ENCODE data around the gene HES5. TPM values are rescaled to one million over a fixed set of nuclear protein-coding genes. Genes with fewer than 3 reads are reported as not detected.

The HES5 gene
- total and polyA plus RNA-seq, 2 of the 13 experiments (the other 11 are each of a cell fraction or from before 2014, with no cell fraction given), result not detected

DNA sequence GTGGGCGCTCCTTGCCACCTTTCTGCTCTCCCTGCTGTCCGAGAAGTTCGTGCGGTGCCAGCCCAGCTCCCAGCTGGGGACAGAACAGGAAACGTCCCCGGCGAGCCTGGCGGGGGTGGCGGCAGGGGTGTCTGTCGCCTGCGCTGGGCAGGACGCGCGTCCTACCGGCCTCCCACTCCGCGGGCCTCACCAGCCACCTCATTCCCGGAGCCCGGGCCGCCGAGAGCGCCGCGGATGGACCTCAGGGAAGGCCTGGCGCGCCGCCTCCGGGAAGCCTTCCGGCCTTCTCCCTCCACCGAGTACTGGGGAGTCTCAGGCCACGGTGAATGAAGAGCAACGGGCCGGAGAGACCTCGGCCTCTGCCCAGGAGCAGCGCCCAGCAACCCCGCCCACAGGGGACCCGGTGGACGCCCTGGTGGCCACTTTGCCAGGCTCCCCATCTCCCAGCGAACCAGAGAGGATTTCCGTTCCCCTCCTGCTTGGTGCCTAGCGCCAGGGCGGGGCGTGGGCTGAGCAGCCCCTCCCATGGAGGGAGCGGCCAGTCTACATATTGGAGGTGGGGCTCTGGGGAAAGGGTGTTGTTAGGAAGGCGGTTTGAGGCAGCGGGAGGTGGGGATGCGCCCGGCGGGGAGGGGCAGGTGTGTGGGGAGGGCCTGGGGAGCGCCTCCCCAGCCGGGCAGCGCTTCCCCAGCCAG lies 16.6 kb upstream of the HES5 start (continued):
- TF ChIP-seq, protein P1, sequence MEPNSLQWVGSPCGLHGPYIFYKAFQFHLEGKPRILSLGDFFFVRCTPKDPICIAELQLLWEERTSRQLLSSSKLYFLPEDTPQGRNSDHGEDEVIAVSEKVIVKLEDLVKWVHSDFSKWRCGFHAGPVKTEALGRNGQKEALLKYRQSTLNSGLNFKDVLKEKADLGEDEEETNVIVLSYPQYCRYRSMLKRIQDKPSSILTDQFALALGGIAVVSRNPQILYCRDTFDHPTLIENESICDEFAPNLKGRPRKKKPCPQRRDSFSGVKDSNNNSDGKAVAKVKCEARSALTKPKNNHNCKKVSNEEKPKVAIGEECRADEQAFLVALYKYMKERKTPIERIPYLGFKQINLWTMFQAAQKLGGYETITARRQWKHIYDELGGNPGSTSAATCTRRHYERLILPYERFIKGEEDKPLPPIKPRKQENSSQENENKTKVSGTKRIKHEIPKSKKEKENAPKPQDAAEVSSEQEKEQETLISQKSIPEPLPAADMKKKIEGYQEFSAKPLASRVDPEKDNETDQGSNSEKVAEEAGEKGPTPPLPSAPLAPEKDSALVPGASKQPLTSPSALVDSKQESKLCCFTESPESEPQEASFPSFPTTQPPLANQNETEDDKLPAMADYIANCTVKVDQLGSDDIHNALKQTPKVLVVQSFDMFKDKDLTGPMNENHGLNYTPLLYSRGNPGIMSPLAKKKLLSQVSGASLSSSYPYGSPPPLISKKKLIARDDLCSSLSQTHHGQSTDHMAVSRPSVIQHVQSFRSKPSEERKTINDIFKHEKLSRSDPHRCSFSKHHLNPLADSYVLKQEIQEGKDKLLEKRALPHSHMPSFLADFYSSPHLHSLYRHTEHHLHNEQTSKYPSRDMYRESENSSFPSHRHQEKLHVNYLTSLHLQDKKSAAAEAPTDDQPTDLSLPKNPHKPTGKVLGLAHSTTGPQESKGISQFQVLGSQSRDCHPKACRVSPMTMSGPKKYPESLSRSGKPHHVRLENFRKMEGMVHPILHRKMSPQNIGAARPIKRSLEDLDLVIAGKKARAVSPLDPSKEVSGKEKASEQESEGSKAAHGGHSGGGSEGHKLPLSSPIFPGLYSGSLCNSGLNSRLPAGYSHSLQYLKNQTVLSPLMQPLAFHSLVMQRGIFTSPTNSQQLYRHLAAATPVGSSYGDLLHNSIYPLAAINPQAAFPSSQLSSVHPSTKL (CRISPR knock-in tag; IDR thresholded peaks at IDR 0.05), result no peak; the same call in 1 of the 2 replicates
- TF ChIP-seq PTBP1 (IDR thresholded peaks at IDR 0.05; ENCODE audit: low read depth, low read length, poor library complexity, severe bottlenecking) (no peak), ZNF207 (IDR thresholded peaks at IDR 0.05; ENCODE audit: borderline replicate concordance) (no peak), ZFP36L1 (CRISPR knock-in tag; IDR thresholded peaks at IDR 0.05) (no peak), ZNF543 (CRISPR knock-in tag; IDR thresholded peaks at IDR 0.05) (no peak), ZNF703 (CRISPR knock-in tag; IDR thresholded peaks at IDR 0.05; ENCODE audit: borderline replicate concordance) (peak; percentile 65; the same call in 1 of the 2 replicates), GATAD1 (CRISPR knock-in tag; IDR thresholded peaks at IDR 0.05) (no peak), SIN3B (IDR thresholded peaks at IDR 0.05; ENCODE audit: low read length) (no peak), NRL (CRISPR knock-in tag; IDR thresholded peaks at IDR 0.05; ENCODE audit: borderline replicate concordance) (no peak), ZBTB21 (CRISPR knock-in tag; IDR thresholded peaks at IDR 0.05) (no peak), ZNF674 (CRISPR knock-in tag; IDR thresholded peaks at IDR 0.05; ENCODE audit: low read depth) (no peak), ATF7-NPFF (CRISPR knock-in tag; IDR thresholded peaks at IDR 0.05; ENCODE audit: low read depth) (no peak; the same call in 1 of the 2 replicates), PLRG1 (conservative IDR thresholded peaks at IDR 0.05) (no peak)
- TF ChIP-seq, protein P2, sequence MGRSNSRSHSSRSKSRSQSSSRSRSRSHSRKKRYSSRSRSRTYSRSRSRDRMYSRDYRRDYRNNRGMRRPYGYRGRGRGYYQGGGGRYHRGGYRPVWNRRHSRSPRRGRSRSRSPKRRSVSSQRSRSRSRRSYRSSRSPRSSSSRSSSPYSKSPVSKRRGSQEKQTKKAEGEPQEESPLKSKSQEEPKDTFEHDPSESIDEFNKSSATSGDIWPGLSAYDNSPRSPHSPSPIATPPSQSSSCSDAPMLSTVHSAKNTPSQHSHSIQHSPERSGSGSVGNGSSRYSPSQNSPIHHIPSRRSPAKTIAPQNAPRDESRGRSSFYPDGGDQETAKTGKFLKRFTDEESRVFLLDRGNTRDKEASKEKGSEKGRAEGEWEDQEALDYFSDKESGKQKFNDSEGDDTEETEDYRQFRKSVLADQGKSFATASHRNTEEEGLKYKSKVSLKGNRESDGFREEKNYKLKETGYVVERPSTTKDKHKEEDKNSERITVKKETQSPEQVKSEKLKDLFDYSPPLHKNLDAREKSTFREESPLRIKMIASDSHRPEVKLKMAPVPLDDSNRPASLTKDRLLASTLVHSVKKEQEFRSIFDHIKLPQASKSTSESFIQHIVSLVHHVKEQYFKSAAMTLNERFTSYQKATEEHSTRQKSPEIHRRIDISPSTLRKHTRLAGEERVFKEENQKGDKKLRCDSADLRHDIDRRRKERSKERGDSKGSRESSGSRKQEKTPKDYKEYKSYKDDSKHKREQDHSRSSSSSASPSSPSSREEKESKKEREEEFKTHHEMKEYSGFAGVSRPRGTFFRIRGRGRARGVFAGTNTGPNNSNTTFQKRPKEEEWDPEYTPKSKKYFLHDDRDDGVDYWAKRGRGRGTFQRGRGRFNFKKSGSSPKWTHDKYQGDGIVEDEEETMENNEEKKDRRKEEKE (IDR thresholded peaks at IDR 0.05), result no peak
- TF ChIP-seq, protein P3, sequence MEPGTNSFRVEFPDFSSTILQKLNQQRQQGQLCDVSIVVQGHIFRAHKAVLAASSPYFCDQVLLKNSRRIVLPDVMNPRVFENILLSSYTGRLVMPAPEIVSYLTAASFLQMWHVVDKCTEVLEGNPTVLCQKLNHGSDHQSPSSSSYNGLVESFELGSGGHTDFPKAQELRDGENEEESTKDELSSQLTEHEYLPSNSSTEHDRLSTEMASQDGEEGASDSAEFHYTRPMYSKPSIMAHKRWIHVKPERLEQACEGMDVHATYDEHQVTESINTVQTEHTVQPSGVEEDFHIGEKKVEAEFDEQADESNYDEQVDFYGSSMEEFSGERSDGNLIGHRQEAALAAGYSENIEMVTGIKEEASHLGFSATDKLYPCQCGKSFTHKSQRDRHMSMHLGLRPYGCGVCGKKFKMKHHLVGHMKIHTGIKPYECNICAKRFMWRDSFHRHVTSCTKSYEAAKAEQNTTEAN (CRISPR knock-in tag; conservative IDR thresholded peaks at IDR 0.05), result no peak
- TF ChIP-seq, protein P4, sequence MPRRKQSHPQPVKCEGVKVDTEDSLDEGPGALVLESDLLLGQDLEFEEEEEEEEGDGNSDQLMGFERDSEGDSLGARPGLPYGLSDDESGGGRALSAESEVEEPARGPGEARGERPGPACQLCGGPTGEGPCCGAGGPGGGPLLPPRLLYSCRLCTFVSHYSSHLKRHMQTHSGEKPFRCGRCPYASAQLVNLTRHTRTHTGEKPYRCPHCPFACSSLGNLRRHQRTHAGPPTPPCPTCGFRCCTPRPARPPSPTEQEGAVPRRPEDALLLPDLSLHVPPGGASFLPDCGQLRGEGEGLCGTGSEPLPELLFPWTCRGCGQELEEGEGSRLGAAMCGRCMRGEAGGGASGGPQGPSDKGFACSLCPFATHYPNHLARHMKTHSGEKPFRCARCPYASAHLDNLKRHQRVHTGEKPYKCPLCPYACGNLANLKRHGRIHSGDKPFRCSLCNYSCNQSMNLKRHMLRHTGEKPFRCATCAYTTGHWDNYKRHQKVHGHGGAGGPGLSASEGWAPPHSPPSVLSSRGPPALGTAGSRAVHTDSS (CRISPR knock-in tag; conservative IDR thresholded peaks at IDR 0.05), result no peak
- TF ChIP-seq, protein P5, sequence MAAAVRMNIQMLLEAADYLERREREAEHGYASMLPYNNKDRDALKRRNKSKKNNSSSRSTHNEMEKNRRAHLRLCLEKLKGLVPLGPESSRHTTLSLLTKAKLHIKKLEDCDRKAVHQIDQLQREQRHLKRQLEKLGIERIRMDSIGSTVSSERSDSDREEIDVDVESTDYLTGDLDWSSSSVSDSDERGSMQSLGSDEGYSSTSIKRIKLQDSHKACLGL (CRISPR knock-in tag; IDR thresholded peaks at IDR 0.05), result peak; percentile 66; the same call in 1 of the 2 replicates
- TF ChIP-seq, protein P6, sequence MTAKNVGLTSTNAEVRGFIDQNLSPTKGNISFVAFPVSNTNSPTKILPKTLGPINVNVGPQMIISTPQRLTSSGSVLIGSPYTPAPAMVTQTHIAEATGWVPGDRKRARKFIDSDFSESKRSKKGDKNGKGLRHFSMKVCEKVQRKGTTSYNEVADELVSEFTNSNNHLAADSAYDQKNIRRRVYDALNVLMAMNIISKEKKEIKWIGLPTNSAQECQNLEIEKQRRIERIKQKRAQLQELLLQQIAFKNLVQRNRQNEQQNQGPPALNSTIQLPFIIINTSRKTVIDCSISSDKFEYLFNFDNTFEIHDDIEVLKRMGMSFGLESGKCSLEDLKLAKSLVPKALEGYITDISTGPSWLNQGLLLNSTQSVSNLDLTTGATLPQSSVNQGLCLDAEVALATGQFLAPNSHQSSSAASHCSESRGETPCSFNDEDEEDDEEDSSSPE (CRISPR knock-in tag; IDR thresholded peaks at IDR 0.05), result no peak

Measured in HepG2 (cell line).